Nephron (organoid): ENCODE data around the gene GALNT6.

Source experiments
- H3K27ac Mint-ChIP-seq, 3 experiments: 2 replicates each; pipeline ENCODE4 v1.8.0; 2020; ENCODE audit warnings: mixed read lengths in 3 of 3, mild to moderate bottlenecking in 2 of 3, moderate library complexity in 1 of 3
- H3K27me3 Mint-ChIP-seq: 2 replicates; pipeline ENCODE4 v1.8.0; 2021; ENCODE audit warnings: low read depth, mild to moderate bottlenecking, moderate library complexity, mixed read lengths
- H3K36me3 Mint-ChIP-seq: 2 replicates; pipeline ENCODE4 v1.8.0; 2020; ENCODE audit warnings: low read depth, mixed read lengths
- H3K4me1 Mint-ChIP-seq: 2 replicates; pipeline ENCODE4 v1.8.0; 2020; ENCODE audit warnings: mixed read lengths
- H3K4me3 Mint-ChIP-seq, 3 experiments: 2 replicates each; pipeline ENCODE4 v1.8.0; 2020; ENCODE audit warnings: mild to moderate bottlenecking in 3 of 3, mixed read lengths in 3 of 3, moderate library complexity in 2 of 3
- H3K9me3 Mint-ChIP-seq: 2 replicates; pipeline ENCODE4 v1.8.0; 2020; ENCODE audit warnings: mixed read lengths
- TF ChIP-seq, protein P1 (sequence below), 3 experiments: fragments of 200-600 bp; sonication (generic); IDR thresholded peaks; one replicate each; pipeline ENCODE4 v1.5.0; 2021; ENCODE audit warnings: antibody characterized with exemption in 3 of 3; ENCODE audit not compliant: unreplicated experiment in 3 of 3

GALNT6 gene

DNA sequence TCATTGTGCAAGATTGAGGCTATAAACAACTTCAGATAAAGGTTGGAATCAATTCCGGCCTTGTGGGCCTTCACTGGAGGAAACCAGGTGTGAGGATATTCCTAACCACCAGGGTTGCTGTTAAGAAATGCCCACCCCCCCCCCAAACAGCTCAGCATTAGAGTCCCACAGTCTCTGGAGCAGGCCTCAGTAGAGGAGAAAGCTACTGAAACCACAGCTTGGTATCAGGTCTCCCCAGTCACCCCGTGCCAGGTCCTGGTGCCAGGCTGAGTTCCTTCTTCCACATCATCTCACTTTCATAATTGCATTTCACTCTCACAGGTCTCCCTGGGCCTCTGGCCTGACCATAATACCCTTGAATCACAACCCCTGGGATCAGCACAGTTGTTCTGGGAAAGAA lies 12.5 kb downstream of the GALNT6 start:
- Mint-ChIP-seq H3K27ac (no peak overlapping the region), H3K9me3 (no peaks in the 10 kb centered on the region), H3K4me3 (no peak overlapping the region), H3K36me3 (no peaks in the 10 kb centered on the region), H3K27me3 (peaks cover 13% of the 10 kb centered on the region), H3K4me1 (peaks cover 46% of the 10 kb centered on the region)
- TF ChIP-seq, protein P1, sequence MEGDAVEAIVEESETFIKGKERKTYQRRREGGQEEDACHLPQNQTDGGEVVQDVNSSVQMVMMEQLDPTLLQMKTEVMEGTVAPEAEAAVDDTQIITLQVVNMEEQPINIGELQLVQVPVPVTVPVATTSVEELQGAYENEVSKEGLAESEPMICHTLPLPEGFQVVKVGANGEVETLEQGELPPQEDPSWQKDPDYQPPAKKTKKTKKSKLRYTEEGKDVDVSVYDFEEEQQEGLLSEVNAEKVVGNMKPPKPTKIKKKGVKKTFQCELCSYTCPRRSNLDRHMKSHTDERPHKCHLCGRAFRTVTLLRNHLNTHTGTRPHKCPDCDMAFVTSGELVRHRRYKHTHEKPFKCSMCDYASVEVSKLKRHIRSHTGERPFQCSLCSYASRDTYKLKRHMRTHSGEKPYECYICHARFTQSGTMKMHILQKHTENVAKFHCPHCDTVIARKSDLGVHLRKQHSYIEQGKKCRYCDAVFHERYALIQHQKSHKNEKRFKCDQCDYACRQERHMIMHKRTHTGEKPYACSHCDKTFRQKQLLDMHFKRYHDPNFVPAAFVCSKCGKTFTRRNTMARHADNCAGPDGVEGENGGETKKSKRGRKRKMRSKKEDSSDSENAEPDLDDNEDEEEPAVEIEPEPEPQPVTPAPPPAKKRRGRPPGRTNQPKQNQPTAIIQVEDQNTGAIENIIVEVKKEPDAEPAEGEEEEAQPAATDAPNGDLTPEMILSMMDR (IDR thresholded peaks at IDR 0.05; ENCODE audit: unreplicated experiment in 3 of 3) = no peak

DNA sequence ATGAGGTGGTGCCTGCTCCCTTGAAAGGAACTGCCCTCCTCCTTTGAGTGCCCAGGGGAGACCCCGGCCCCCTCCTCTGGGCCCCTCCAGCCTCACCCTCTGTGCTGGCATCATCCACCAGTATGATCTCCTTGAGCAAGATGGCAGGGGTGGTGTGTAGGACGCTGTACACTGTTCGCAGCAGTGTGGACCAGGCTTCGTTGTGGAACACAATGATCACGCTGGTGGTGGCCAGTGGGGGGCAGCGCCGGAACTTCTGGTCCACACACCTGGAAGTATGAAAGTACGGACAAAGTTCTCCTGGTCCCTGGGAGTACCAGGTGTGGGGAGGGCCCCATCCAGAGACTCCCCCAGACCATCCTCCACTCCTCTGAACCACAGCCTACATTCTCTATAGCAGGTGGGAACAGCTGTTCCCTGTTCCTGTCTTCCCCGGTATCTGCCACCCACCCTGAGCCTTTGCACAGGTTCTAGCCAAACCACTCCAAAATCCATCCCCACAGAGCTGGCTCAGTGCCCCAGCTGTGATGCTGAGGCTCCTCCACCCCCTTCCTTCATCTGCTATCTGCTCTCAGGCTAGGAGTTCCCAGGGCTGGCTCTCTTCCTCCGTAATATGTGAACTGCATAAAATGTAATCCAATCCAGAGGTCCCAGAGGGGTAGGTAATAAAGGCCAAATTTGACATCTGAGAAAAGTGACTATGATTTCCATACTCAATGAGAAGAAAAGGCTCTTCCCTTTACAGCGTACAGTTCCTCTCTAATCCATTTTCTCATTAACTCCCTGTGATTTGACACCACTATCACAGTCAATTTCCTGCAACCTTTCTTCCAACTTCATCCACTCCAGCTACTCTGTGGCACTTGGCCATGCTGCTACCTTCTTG lies 13.9 kb downstream of the GALNT6 start:
- Mint-ChIP-seq H3K27ac (peak overlapping the region in 2 of 3 experiments; percentile 72 to 78), H3K27me3 (peaks cover 13% of the 10 kb centered on the region), H3K9me3 (no peaks in the 10 kb centered on the region), H3K36me3 (no peaks in the 10 kb centered on the region), H3K4me3 (no peak overlapping the region), H3K4me1 (peaks cover 35% of the 10 kb centered on the region)
- TF ChIP-seq, protein P1 (IDR thresholded peaks at IDR 0.05; ENCODE audit: unreplicated experiment in 3 of 3) = no peak

DNA sequence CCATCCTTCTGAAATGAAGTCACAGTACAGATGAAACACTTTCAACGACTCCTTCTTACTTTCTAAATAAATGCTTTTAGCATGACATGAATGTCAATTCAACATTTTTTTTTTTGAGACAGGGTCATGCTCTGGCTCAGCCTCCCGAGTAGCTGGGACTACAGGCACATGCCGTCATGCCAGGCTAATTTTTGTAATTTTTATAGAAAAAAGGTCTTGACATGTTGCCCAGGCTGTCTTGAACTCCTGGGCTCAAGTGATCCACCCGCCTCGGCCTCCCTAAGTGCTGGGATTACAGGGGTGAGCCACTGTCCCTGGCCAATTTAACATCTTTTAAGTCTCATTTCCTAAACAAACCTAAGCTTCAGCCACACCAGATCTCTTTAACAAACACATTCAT lies 16.4 kb downstream of the GALNT6 start:
- H3K9me3 Mint-ChIP-seq = no peaks in the 10 kb centered on the region

DNA sequence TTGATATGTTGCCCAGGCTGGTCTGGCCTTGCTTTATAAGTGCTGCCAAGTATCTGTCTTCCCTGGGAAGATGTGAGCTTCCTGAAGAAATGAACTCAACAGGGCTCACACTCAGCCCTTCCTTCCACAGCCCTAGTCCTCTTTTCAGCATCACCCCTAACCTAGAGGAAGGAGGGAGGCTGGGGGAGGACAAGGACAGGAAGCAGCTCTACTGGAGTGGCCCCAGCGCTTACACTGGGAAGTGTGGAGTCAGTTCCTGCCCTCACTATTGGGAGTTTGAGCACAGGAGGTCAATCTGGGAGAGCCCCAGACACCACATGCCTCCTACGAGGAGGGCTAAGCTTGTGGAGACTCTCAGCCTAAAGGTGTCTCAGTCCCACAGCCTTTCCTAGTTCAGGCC lies 16.8 kb downstream of the GALNT6 start:
- Mint-ChIP-seq H3K9me3 (no peaks in the 10 kb centered on the region), H3K27me3 (peaks cover 5% of the 10 kb centered on the region), H3K4me3 (no peak overlapping the region), H3K4me1 (peaks cover 43% of the 10 kb centered on the region), H3K27ac (peak overlapping the region; percentile 43 to 85 (median 49)), H3K36me3 (no peaks in the 10 kb centered on the region)
- TF ChIP-seq, protein P1 (IDR thresholded peaks at IDR 0.05; ENCODE audit: unreplicated experiment in 3 of 3) = no peak

More for the DNA sequence above, 16.4 kb downstream of the GALNT6 start:
- Mint-ChIP-seq H3K4me1 (peaks cover 38% of the 10 kb centered on the region), H3K27ac (peak overlapping the region; percentile 43 to 85 (median 49)), H3K36me3 (no peaks in the 10 kb centered on the region), H3K4me3 (no peak overlapping the region), H3K27me3 (peaks cover 5% of the 10 kb centered on the region)
- TF ChIP-seq, protein P1 (IDR thresholded peaks at IDR 0.05; ENCODE audit: unreplicated experiment in 3 of 3) = no peak

DNA sequence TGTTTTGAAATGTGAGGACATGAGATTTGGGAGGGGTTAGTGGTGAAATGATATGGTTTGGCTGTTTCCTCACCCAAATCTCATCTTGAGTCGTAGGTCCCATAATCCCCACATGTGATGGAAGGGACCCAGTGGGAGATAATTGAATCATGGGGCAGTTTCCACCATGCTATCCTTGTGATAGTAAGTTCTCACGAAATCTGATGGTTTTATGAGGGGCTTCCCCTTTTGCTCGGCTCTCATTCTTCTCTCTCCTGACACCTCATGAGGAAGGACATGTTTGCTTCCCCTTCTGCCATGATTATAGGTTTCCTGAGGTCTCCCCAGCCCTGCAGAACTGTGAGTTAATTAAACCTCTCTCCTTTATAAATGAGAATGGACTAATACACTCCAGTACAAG lies 18.0 kb downstream of the GALNT6 start:
- Mint-ChIP-seq H3K27me3 (peaks cover 10% of the 10 kb centered on the region), H3K4me1 (peaks cover 46% of the 10 kb centered on the region), H3K27ac (peak overlapping the region in 2 of 3 experiments; percentile 14 to 48), H3K9me3 (no peaks in the 10 kb centered on the region), H3K4me3 (no peak overlapping the region), H3K36me3 (no peaks in the 10 kb centered on the region)
- TF ChIP-seq, protein P1 (IDR thresholded peaks at IDR 0.05; ENCODE audit: unreplicated experiment in 3 of 3) = no peak

DNA sequence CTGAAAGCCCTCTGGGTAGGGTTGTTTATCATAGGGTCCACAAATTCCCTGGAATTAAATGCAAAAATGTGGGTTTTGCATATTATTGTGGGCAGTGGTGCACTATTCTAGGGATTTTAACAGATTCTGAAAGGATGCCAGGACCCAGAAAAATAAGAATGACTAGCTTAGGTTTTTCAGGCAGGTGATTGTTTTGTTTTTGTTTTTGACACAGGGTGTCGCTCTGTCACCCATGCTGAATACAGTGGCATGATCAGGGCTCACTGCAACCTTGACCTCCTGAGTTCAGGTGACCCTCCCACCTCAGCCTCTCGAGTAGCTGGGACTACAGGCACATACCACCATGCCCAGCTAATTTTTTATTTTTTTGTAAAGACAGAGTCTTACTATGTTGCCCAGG lies 19.2 kb downstream of the GALNT6 start:
- Mint-ChIP-seq H3K4me3 (no peak overlapping the region), H3K4me1 (peaks cover 36% of the 10 kb centered on the region), H3K27me3 (peaks cover 4% of the 10 kb centered on the region), H3K9me3 (no peaks in the 10 kb centered on the region), H3K36me3 (no peaks in the 10 kb centered on the region), H3K27ac (peak overlapping the region; percentile 90 to 96 (median 93))
- TF ChIP-seq, protein P1 (IDR thresholded peaks at IDR 0.05; ENCODE audit: unreplicated experiment in 3 of 3) = no peak
